Stimulated activated CD4-positive, alpha-beta T cell treated with anti-CD3 and anti-CD28 coated beads, Interleukin-1b, Interleukin-23, amount 100 ng/mL, for 4 hours (primary cell): ENCODE results near the gene TBX2.
"Not testable (repeated sequence)": the region's sequence is repeated elsewhere in the genome, so short reads cannot be mapped to it uniquely, and the experiment has no call there.

Experiments used
- DNase-seq, 2 donors: peaks; one replicate each; pipeline ENCODE4 v3.0.0-alpha.2; 2020; ENCODE audit warnings: low read depth in 2 of 2

The TBX2 gene

DNA sequence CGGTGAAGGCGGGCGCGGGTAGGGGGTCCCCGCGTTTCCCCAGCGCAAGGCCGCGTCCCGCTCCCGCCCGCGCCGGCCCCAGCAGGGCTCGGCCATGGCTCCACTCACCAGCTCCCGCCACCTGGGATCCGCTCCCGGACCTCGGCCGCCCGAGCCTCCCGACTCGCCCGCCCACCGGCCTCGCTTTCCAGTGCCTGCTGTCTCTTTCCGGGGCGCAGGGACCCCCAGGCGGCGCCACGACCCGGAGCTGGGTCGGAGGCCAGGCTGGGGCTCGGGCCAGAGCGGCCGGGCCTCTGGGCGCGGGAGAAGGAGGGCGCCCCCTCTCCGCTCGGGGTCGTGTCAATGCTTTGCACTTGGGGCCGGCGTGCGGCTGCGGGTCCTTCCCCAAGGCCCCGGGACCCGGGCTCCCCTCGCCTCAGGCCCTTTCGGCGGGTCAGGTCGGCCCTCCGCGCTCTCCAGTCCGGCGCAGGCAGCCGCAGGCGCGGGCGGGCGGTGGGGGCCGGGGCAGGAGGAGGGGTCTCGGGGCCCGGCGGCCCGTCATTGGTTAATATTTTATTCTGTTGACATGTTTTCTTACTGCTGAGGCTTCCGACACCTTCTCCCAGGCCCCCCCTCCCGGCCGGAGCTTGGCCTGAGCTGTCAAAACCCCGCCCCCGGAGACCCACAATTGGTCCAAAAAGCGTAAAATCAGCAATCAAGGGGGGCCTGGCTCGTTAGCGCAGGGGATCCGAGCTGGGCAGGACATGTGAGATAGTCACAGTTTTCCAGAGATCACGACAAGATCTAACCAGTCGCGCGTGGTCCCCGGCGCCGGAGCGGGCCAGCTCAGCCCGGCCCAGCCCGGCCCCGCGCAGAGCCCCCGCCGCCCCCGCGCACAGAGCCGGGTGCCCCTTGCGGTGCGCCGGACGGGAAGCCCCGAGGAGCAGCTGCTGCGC is at the start of gene TBX2:
TBX2 (plus strand) TSS at position 713 of the 935 bp plus-strand sequence. CDS start 334 bp downstream, outside the sequence.
- DNase-seq: no peak

GRCh38 chr17:61351745-61352407 is 47.8 kb upstream of the TBX2 start:
- DNase-seq: no peak

GRCh38 chr17:61352408-61352770 is 47.3 kb upstream of the TBX2 start:
- DNase-seq: no peak

- DNase-seq: no peak
Observed at GRCh38 chr17:61352781-61353491, 46.7 kb upstream of the TBX2 start.

- no peak for DNase-seq
Observed at GRCh38 chr17:61353615-61354014, 46.0 kb upstream of the TBX2 start.

GRCh38 chr17:61354895-61355874 is 44.5 kb upstream of the TBX2 start:
- DNase-seq: no peak

DNA sequence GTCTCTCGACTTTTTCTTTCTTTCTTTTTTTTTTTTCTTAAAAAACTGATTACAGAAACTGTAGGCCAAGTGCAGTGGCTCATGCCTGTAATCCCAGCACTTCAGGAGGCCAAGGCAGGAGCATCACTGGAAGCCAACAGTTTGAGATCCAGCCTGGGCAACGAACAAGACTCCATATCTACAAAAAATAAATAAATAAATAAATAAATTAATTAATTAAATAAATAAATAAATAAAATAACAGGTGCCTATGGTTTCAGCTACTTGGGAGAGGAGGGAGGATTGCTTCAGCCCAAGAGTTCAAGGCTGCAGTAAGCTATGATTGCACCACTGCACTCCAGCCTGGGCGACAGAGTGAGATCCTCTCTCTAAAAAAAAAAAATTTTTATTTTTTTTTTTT is 42.6 kb upstream of the TBX2 start:
- not testable (repeated sequence) for DNase-seq

- not testable (repeated sequence) for DNase-seq
Observed at GRCh38 chr17:61359513-61359912, 40.1 kb upstream of the TBX2 start.

GRCh38 chr17:61360318-61360943 is 39.2 kb upstream of the TBX2 start:
- DNase-seq: no peak

GRCh38 chr17:61361084-61361483 is 38.6 kb upstream of the TBX2 start:
- DNase-seq: no peak

DNA sequence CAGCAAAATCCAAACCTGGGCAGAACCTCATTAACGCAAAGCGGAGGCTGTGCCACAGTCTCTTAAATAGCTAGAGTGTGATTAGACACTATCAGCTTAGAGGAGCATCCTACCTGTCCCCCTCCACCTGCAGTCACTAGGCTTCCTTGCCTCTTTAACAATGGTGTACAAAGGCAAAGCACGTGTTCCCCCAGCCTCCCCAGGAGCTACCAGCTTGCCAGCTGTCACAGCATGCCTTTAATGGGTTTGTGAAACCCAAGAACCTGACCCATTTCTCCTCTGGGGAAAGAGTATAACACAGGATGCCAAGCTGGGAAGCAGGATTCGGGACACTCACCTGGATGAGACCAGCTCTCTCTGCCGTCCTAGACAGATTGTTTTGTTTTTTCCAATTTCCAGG is 37.2 kb upstream of the TBX2 start:
- DNase-seq: no peak

DNA sequence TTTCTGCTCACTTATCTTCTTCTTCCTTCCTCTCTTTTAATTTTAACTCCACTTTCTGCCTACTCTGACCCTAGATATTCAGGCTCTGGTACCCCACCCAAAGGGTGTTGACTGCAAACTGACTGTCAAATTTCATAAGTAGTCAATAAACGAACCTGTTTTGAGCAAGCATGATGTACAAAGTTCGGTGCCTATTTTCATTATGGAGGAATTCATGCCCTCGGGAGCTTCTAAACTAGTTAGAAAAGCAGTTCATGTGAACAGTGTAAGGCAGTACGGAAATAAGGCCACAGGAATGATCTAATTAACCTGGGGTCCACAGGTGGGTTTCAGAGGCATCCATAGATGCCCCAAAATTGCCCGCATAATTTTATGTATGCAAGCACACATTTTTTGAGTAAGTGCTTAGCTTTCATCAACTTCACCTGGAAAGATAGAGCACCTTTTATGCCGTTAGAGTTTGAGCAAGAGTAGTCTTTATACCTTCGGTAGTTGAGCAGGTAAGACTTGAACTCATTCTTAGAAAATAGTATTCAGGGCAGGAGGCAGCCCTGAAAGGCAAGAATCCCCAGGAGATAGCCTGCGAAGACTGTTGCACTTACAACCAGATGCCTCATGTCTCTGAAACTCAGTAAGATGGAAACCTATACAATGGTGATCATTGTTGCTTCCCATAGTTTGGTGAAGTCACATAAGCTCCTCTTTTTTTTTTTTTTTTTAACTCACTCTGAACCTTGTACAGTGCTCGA is 36.6 kb upstream of the TBX2 start:
- DNase-seq: no peak

DNA sequence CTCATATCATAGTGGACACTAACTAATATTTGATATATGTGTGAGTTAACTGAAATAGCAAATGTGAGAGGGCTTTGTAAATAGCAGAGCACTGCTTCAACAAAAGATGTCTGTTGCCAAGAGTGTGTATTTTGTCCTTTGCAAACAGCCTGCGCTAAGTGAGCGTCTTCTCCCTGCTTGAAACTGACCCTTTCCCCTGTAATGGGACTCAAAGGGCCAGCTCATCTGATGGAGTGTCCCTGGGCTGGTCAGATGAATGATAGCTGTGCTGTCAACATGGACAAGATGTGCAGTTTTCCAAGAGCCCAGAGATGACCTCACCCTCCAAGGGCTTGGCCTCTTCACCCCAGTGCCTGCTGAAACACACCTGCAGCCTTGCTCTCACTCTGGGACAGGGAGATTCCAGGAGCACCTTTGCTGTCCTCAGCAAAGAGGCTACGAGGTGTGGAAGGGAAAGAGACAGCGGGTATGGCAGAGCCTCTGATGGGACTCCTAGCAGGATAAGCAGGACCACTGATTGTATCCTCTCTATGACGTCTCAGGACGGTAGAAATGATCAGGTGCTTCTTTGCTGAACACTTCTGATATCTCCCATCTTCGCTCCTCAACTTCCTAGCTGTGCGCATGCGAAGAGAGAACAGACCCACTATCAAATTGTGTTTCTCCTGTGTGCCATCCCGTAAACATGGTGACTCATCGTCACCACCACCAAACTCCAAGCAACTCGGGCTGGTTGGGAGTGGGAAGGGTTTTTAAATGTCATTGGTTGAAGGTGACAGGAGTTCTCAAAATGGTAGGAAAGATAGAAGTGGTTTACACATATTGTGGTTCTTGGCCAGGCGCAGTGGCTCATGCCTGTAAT is 35.8 kb upstream of the TBX2 start:
- DNase-seq: no peak

DNA sequence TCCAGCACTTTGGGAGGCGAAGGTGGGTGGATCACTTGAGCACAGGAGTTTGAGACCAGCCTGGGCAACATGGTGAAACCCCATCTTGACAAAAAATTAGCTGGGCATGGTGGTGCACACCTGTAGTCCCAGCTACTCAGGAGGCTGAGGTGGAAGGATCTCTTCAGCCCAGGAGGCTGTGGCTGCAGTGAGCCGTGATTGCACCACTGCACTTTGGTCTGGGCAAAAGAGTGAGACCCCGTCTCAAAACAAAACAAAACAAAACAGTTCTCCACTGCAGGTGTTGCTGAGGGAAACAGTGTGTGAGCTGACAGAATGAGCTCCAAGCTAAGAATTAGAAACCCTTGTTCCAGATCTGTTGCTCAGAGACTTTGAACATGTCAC is 35.2 kb upstream of the TBX2 start:
- no peak for DNase-seq

GRCh38 chr17:61366076-61366714 is 33.4 kb upstream of the TBX2 start:
- no peak for DNase-seq

- DNase-seq: no peak
Observed at GRCh38 chr17:61366715-61367413, 32.8 kb upstream of the TBX2 start.

DNA sequence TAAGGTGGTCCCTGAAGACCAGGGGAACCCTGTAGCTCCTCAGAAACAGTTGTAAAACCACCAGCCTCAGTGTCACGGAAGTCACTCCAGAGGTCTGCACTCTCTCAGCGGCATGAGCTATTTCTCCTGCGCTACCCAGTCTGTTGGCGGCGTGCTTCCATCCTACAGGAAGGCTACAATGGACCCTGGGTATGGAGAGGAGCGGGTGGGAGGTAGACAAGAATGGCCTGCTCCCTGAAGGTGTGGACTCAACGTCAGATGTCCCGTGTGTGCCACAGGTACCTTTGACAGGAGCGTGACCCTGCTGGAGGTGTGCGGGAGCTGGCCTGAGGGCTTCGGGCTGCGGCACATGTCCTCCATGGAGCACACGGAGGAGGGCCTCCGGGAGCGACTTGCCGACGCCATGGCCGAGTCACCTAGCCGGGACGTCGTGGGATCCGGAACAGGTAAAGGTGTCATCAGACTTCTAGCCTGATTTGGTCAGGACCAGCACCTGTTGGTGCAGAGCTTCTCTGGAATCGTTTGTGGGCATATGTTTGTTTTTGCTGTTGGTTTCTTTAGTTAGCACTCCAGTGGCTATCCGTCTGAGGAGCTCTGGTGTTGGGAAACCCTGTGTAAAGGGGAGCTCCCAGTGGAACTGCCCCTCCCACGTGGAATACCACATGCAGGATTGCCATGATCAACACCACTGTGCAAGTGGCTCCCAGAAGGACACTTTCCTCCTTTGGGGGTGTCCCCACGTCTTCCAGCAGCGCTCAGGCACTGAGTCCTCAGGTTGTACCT is 31.4 kb upstream of the TBX2 start:
- DNase-seq: no peak
